Fibroblast of mammary gland (primary cell): ENCODE measurements around the gene ABLIM1.

ENCODE experiments used
- DNase-seq: peaks from one replicate; pipeline ENCODE4 v3.0.0-alpha.2; 2010; ENCODE audit warnings: low read depth
- H3K4me3 ChIP-seq: 2 replicates; pipeline ENCODE4 v1.5.1; 2011; ENCODE audit warnings: low read depth, mild to moderate bottlenecking, low read length, moderate library complexity; ENCODE audit not compliant: control insufficient read depth
- CTCF ChIP-seq: conservative IDR thresholded peaks from 2 replicates; pipeline ENCODE4 v1.5.1; 2011; ENCODE audit warnings: low read depth, low read length, inconsistent platforms; ENCODE audit not compliant: control insufficient read depth, insufficient read depth

ABLIM1 gene

GRCh38 chr10:114430688-114431413, 227.2 kb downstream of the ABLIM1 start:
- no peak for TF ChIP-seq CTCF
- no peak for DNase-seq
- H3K4me3 ChIP-seq, result no peak overlapping the region

GRCh38 chr10:114429581-114430335, 228.3 kb downstream of the ABLIM1 start:
- DNase-seq, result no peak
- no peak for TF ChIP-seq CTCF

GRCh38 chr10:114427124-114427852, 230.8 kb downstream of the ABLIM1 start:
- no peak for TF ChIP-seq CTCF
- H3K4me3 ChIP-seq, result no peak overlapping the region
- DNase-seq, result no peak

More at GRCh38 chr10:114429581-114430335, 228.3 kb downstream of the ABLIM1 start:
- H3K4me3 ChIP-seq, result no peak overlapping the region

- H3K4me3 ChIP-seq, result no peak overlapping the region
- no peak for TF ChIP-seq CTCF
- DNase-seq, result no peak
Measured at GRCh38 chr10:114426476-114426875, 231.6 kb downstream of the ABLIM1 start.

GRCh38 chr10:114420811-114421485, 237.1 kb downstream of the ABLIM1 start:
- DNase-seq, result no peak
- TF ChIP-seq CTCF, result no peak

GRCh38 chr10:114418109-114418508, 240.0 kb downstream of the ABLIM1 start:
- no peak overlapping the region for H3K4me3 ChIP-seq
- DNase-seq, result no peak
- TF ChIP-seq CTCF, result no peak

More at GRCh38 chr10:114420811-114421485, 237.1 kb downstream of the ABLIM1 start:
- no peak overlapping the region for H3K4me3 ChIP-seq
